Stomach smooth muscle (tissue), 2 donors: ENCODE data around the gene NCL.
"Not testable (repeated sequence)": the region's sequence is repeated elsewhere in the genome, so short reads cannot be mapped to it uniquely, and the experiment has no call there.

Experiments used
- H3K27ac ChIP-seq: one replicate; pipeline ENCODE4 v1.7.0; 2013; ENCODE audit warnings: mild to moderate bottlenecking, low read length, inconsistent platforms
- H3K27me3 ChIP-seq, 2 donors: one replicate each; pipeline ENCODE4 v1.7.0; 2013; ENCODE audit warnings: low read length in 2 of 2; ENCODE audit not compliant: insufficient read depth in 2 of 2, control insufficient read depth in 1 of 2
- H3K36me3 ChIP-seq, 2 donors: one replicate each; pipeline ENCODE4 v1.7.0; 2013; ENCODE audit warnings: low read length in 2 of 2; ENCODE audit not compliant: control insufficient read depth in 2 of 2, insufficient read depth in 2 of 2
- H3K4me1 ChIP-seq: one replicate; pipeline ENCODE4 v1.7.0; 2013; ENCODE audit warnings: low read length; ENCODE audit not compliant: control insufficient read depth, insufficient read depth
- H3K4me3 ChIP-seq, 2 donors: one replicate each; pipeline ENCODE4 v1.7.0; 2013; ENCODE audit warnings: low read length in 2 of 2
- H3K9ac ChIP-seq, 2 donors: one replicate each; pipeline ENCODE4 v1.7.0; 2013; ENCODE audit warnings: low read length in 2 of 2, mild to moderate bottlenecking in 1 of 2
- H3K9me3 ChIP-seq, 2 donors: one replicate each; pipeline ENCODE4 v1.7.0; 2013; ENCODE audit warnings: low read length in 2 of 2; ENCODE audit not compliant: control insufficient read depth in 2 of 2
- donor health status: healthy.
- donor health status: Pancreatic carcinoma.

The NCL gene

GRCh38 chr2:231413921-231414476, 50.3 kb downstream of the NCL start:
- H3K9ac ChIP-seq, result no peak overlapping the region
- H3K9me3 ChIP-seq, result peaks cover 0 to 5% of the 10 kb centered on the region in 2 donors
- peaks cover under 1 to 3% of the 10 kb centered on the region in 2 donors for H3K27me3 ChIP-seq
- H3K36me3 ChIP-seq, result no peaks in the 10 kb centered on the region
- H3K4me3 ChIP-seq, result no peak overlapping the region
- no peak overlapping the region for H3K27ac ChIP-seq
- peaks cover 15% of the 10 kb centered on the region for H3K4me1 ChIP-seq

GRCh38 chr2:231413456-231413855, 50.8 kb downstream of the NCL start:
- H3K9me3 ChIP-seq, result peaks cover 0 to 5% of the 10 kb centered on the region in 2 donors
- H3K4me3 ChIP-seq, result no peak overlapping the region
- no peaks in the 10 kb centered on the region for H3K36me3 ChIP-seq
- H3K27ac ChIP-seq, result no peak overlapping the region
- peaks cover 0 to 3% of the 10 kb centered on the region in 2 donors for H3K27me3 ChIP-seq
- peaks cover 14% of the 10 kb centered on the region for H3K4me1 ChIP-seq
- no peak overlapping the region for H3K9ac ChIP-seq

- Histone ChIP-seq H3K9me3 (peaks cover 0 to 5% of the 10 kb centered on the region in 2 donors), H3K27ac (no peak overlapping the region), H3K4me1 (peaks cover 14% of the 10 kb centered on the region), H3K36me3 (no peaks in the 10 kb centered on the region), H3K9ac (peak overlapping the region in 1 of 2 donors; percentile 79), H3K27me3 (peaks cover 0 to 3% of the 10 kb centered on the region in 2 donors), H3K4me3 (peak overlapping the region; percentile 63 to 73)
Measured at GRCh38 chr2:231412618-231412963, 51.7 kb downstream of the NCL start.

- H3K4me3 ChIP-seq, result peak overlapping the region; percentile 63 to 73
- peaks cover 14% of the 10 kb centered on the region for H3K4me1 ChIP-seq
- H3K27me3 ChIP-seq, result no peaks in the 10 kb centered on the region
- H3K9ac ChIP-seq, result peak overlapping the region; percentile 50 to 79
- H3K9me3 ChIP-seq, result peaks cover 0 to 5% of the 10 kb centered on the region in 2 donors
- H3K27ac ChIP-seq, result no peak overlapping the region
- no peaks in the 10 kb centered on the region for H3K36me3 ChIP-seq
Measured at GRCh38 chr2:231411831-231412617, 52.3 kb downstream of the NCL start.

GRCh38 chr2:231411237-231411636, 53.0 kb downstream of the NCL start:
- Histone ChIP-seq H3K36me3 (no peaks in the 10 kb centered on the region), H3K27me3 (no peaks in the 10 kb centered on the region), H3K4me1 (peaks cover 14% of the 10 kb centered on the region), H3K9ac (no peak overlapping the region), H3K27ac (no peak overlapping the region), H3K9me3 (peaks cover 0 to 5% of the 10 kb centered on the region in 2 donors), H3K4me3 (no peak overlapping the region)

GRCh38 chr2:231410293-231411004, 53.8 kb downstream of the NCL start:
- no peaks in the 10 kb centered on the region for H3K36me3 ChIP-seq
- H3K9me3 ChIP-seq, result peaks cover 0 to 5% of the 10 kb centered on the region in 2 donors
- no peak overlapping the region for H3K27ac ChIP-seq
- no peaks in the 10 kb centered on the region for H3K27me3 ChIP-seq
- peaks cover 14% of the 10 kb centered on the region for H3K4me1 ChIP-seq
- no peak overlapping the region for H3K9ac ChIP-seq
- H3K4me3 ChIP-seq, result no peak overlapping the region

- Histone ChIP-seq H3K4me3 (no peak overlapping the region), H3K4me1 (peaks cover 14% of the 10 kb centered on the region), H3K36me3 (no peaks in the 10 kb centered on the region), H3K27me3 (no peaks in the 10 kb centered on the region), H3K9ac (no peak overlapping the region), H3K9me3 (peaks cover 0 to 5% of the 10 kb centered on the region in 2 donors), H3K27ac (no peak overlapping the region)
Measured at GRCh38 chr2:231409776-231410175, 54.5 kb downstream of the NCL start.

GRCh38 chr2:231408304-231408703, 56.0 kb downstream of the NCL start:
- H3K36me3 ChIP-seq, H3K4me3 ChIP-seq, H3K27ac ChIP-seq, H3K9ac ChIP-seq, H3K9me3 ChIP-seq, H3K27me3 ChIP-seq: not testable (repeated sequence)
- peaks cover 14% of the 10 kb centered on the region for H3K4me1 ChIP-seq

DNA sequence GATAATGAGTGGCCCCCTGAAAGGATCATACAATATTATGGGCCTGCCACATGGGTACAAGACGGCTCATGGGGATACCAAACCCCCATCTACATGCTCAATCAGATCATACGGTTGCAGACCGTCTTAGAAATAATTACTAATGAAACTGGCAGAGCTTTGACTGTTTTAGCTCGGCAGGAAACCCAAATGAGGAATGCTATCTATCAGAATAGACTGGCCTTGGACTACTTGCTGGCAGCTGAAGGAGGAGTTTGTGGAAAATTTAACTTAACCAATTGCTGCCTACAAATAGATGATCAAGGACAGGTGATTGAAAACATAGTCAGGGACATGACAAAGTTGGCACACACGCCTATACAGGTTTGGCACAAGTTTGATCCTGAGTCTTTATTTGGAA, 56.6 kb downstream of the NCL start:
- not testable (repeated sequence) for H3K36me3 ChIP-seq, H3K9me3 ChIP-seq, H3K27me3 ChIP-seq, H3K9ac ChIP-seq, H3K4me3 ChIP-seq, H3K27ac ChIP-seq
- peaks cover 11% of the 10 kb centered on the region for H3K4me1 ChIP-seq

- H3K4me3 ChIP-seq, H3K27ac ChIP-seq, H3K36me3 ChIP-seq, H3K27me3 ChIP-seq, H3K4me1 ChIP-seq, H3K9ac ChIP-seq, H3K9me3 ChIP-seq: not testable (repeated sequence)
Measured at GRCh38 chr2:231405601-231406367, 58.5 kb downstream of the NCL start.
